H9 (cell line): ENCODE data around the gene PPARD. TPM values are rescaled to one million over a fixed set of nuclear protein-coding genes. Genes with fewer than 3 reads are reported as not detected.

ENCODE experiments used
- DNase-seq: peaks from one replicate; pipeline ENCODE4 v3.0.0-alpha.2; 2017
- H2AFZ ChIP-seq: one replicate; pipeline ENCODE4 v1.6.1; 2013; ENCODE audit warnings: mild to moderate bottlenecking, low read length, control low read depth, moderate library complexity
- H2AK5ac ChIP-seq: 2 replicates; pipeline ENCODE4 v1.6.1; 2013; ENCODE audit warnings: low read length, control low read depth, mixed read lengths; ENCODE audit not compliant: insufficient read length
- H2BK120ac ChIP-seq: one replicate; pipeline ENCODE4 v1.6.1; 2013; ENCODE audit warnings: low read depth, mild to moderate bottlenecking, low read length, control low read depth, inconsistent platforms; ENCODE audit not compliant: poor library complexity, severe bottlenecking
- H2BK12ac ChIP-seq: 2 replicates; pipeline ENCODE4 v1.6.1; 2013; ENCODE audit warnings: low read length, control low read depth, mixed read lengths, low read depth; ENCODE audit not compliant: insufficient read length
- H2BK15ac ChIP-seq: 2 replicates; pipeline ENCODE4 v1.6.1; 2013; ENCODE audit warnings: low read depth, low read length, control low read depth
- H2BK20ac ChIP-seq: one replicate; pipeline ENCODE4 v1.6.1; 2013; ENCODE audit warnings: low read depth, mild to moderate bottlenecking, low read length, control low read depth, inconsistent platforms; ENCODE audit not compliant: poor library complexity, severe bottlenecking
- H2BK5ac ChIP-seq: 2 replicates; pipeline ENCODE4 v1.6.1; 2013; ENCODE audit warnings: low read length, control low read depth, mixed read lengths; ENCODE audit not compliant: insufficient read length
- H3K14ac ChIP-seq: 2 replicates; pipeline ENCODE4 v1.6.1; 2013; ENCODE audit warnings: low read length, control low read depth; ENCODE audit not compliant: insufficient read depth
- H3K18ac ChIP-seq: 2 replicates; pipeline ENCODE4 v1.6.1; 2013; ENCODE audit warnings: low read depth, mild to moderate bottlenecking, mixed read lengths, low read length, control low read depth; ENCODE audit not compliant: insufficient read length
- H3K23ac ChIP-seq: 2 replicates; pipeline ENCODE4 v1.6.1; 2013; ENCODE audit warnings: low read length, control low read depth, mixed read lengths, low read depth; ENCODE audit not compliant: insufficient read length
- H3K23me2 ChIP-seq: 2 replicates; pipeline ENCODE4 v1.6.1; 2013; ENCODE audit warnings: low read depth, mild to moderate bottlenecking, mixed read lengths, low read length, control low read depth; ENCODE audit not compliant: insufficient read length, poor library complexity, severe bottlenecking
- H3K27ac ChIP-seq: 2 replicates; pipeline ENCODE4 v1.5.1; 2013; ENCODE audit warnings: low read length, control low read depth, mixed read lengths, low read depth; ENCODE audit not compliant: insufficient read length
- H3K27me3 ChIP-seq: 2 replicates; pipeline ENCODE4 v1.6.1; 2013; ENCODE audit warnings: low read length, control low read depth, inconsistent platforms; ENCODE audit not compliant: insufficient read depth
- H3K4ac ChIP-seq: 2 replicates; pipeline ENCODE4 v1.6.1; 2013; ENCODE audit warnings: low read depth, mild to moderate bottlenecking, control low read depth, inconsistent platforms, low read length, moderate library complexity
- H3K4me1 ChIP-seq: 2 replicates; pipeline ENCODE4 v1.6.1; 2013; ENCODE audit warnings: low read length, control low read depth, inconsistent platforms; ENCODE audit not compliant: insufficient read depth
- H3K4me2 ChIP-seq: 2 replicates; pipeline ENCODE4 v1.6.1; 2013; ENCODE audit warnings: low read length, control low read depth, mixed read lengths; ENCODE audit not compliant: insufficient read length, insufficient read depth
- H3K56ac ChIP-seq: 2 replicates; pipeline ENCODE4 v1.6.1; 2013; ENCODE audit warnings: low read depth, mild to moderate bottlenecking, mixed read lengths, low read length, control low read depth; ENCODE audit not compliant: insufficient read length
- H3K79me1 ChIP-seq: 2 replicates; pipeline ENCODE4 v1.6.1; 2013; ENCODE audit warnings: low read depth, mild to moderate bottlenecking, moderate library complexity, low read length, control low read depth, inconsistent platforms; ENCODE audit not compliant: insufficient read depth, poor library complexity, severe bottlenecking
- H3K79me2 ChIP-seq: 2 replicates; pipeline ENCODE4 v1.6.1; 2013; ENCODE audit warnings: low read length, control low read depth, inconsistent platforms; ENCODE audit not compliant: insufficient read depth
- H3K9ac ChIP-seq: 2 replicates; pipeline ENCODE4 v1.6.1; 2013; ENCODE audit warnings: low read length, control low read depth, mixed read lengths; ENCODE audit not compliant: insufficient read length; ENCODE audit errors: extremely low read depth
- H3K9me3 ChIP-seq: one replicate; pipeline ENCODE4 v1.6.1; 2013; ENCODE audit warnings: low read depth, low read length, inconsistent platforms; ENCODE audit not compliant: control insufficient read depth
- H3T11ph ChIP-seq: one replicate; pipeline ENCODE4 v1.6.1; 2013; ENCODE audit warnings: mild to moderate bottlenecking, low read length, control low read depth, inconsistent platforms
- H4K20me1 ChIP-seq: one replicate; pipeline ENCODE4 v1.6.1; 2013; ENCODE audit not compliant: control insufficient read depth, insufficient read length, insufficient read depth
- H4K5ac ChIP-seq: 2 replicates; pipeline ENCODE4 v1.6.1; 2013; ENCODE audit warnings: low read depth, mild to moderate bottlenecking, mixed read lengths, low read length, control low read depth; ENCODE audit not compliant: insufficient read length
- H4K8ac ChIP-seq: replicated peaks from 2 replicates; pipeline ENCODE4 v1.6.1; 2013; ENCODE audit warnings: low read length, control low read depth, mixed read lengths, low read depth; ENCODE audit not compliant: insufficient read length
- H4K91ac ChIP-seq: 2 replicates; pipeline ENCODE4 v1.6.1; 2013; ENCODE audit warnings: low read depth, mild to moderate bottlenecking, moderate library complexity, mixed read lengths, low read length, control low read depth; ENCODE audit not compliant: insufficient read length
- H3K27ac Mint-ChIP-seq, 3 experiments: 2 replicates in 2 of 3; 3 replicates in 1 of 3; pipeline ENCODE4 v1.8.0; 2020 to 2021; ENCODE audit warnings: mixed read lengths in 3 of 3, mild to moderate bottlenecking in 1 of 3, moderate library complexity in 1 of 3
- H3K27me3 Mint-ChIP-seq: 2 replicates; pipeline ENCODE4 v1.8.0; 2021; ENCODE audit warnings: low read depth, mild to moderate bottlenecking, moderate library complexity, mixed read lengths
- H3K36me3 Mint-ChIP-seq, 3 experiments: 2 replicates in 2 of 3; 3 replicates in 1 of 3; pipeline ENCODE4 v1.8.0; 2020 to 2021; ENCODE audit warnings: low read depth in 3 of 3, mixed read lengths in 3 of 3; ENCODE audit not compliant: insufficient read depth in 1 of 3
- H3K4me1 Mint-ChIP-seq, 2 experiments: 2 replicates each; pipeline ENCODE4 v1.8.0; 2020; ENCODE audit warnings: mixed read lengths in 2 of 2
- H3K4me3 Mint-ChIP-seq, 2 experiments: 2 replicates in 1 of 2; 3 replicates in 1 of 2; pipeline ENCODE4 v1.8.0; 2020 to 2021; ENCODE audit warnings: mild to moderate bottlenecking in 2 of 2, mixed read lengths in 2 of 2, moderate library complexity in 1 of 2
- H3K9me3 Mint-ChIP-seq, 2 experiments: 2 replicates in 1 of 2; 3 replicates in 1 of 2; pipeline ENCODE4 v1.8.0; 2020; ENCODE audit warnings: mild to moderate bottlenecking in 2 of 2, mixed read lengths in 2 of 2, moderate library complexity in 1 of 2
- CTCF ChIP-seq: fragments of 200-600 bp; sonication (generic); conservative IDR thresholded peaks from 3 replicates; pipeline ENCODE4 v1.8.0; 2021; ENCODE audit warnings: antibody characterized with exemption, mild to moderate bottlenecking
- total RNA-seq: library from RNA; stranded (reverse); gene quantifications from 2 replicates; pipeline ENCODE4 v1.2.1, GENCODE V29; 2021

The PPARD gene
- total RNA-seq, 1 experiment from 2014 or later: 11.7 TPM

- peaks cover 23 to 44% of the 10 kb centered on the region in 2 experiments for H3K4me1 Mint-ChIP-seq
- H3K79me2 ChIP-seq: peaks cover 13% of the 10 kb centered on the region; the same call in 1 of the 2 replicates
- no peak overlapping the region for H2BK5ac ChIP-seq
- no peak overlapping the region for H2BK20ac ChIP-seq
- no peak overlapping the region for H2BK12ac ChIP-seq
- no peak overlapping the region for H2AK5ac ChIP-seq
- peaks cover 3% of the 10 kb centered on the region for H3K79me1 ChIP-seq
- peaks cover 11% of the 10 kb centered on the region for H3K23me2 ChIP-seq
- H3K9ac ChIP-seq: no peak overlapping the region
- no peaks in the 10 kb centered on the region for H4K20me1 ChIP-seq
- H3T11ph ChIP-seq: no peak overlapping the region
- no peak overlapping the region for H4K8ac ChIP-seq
- H2AFZ ChIP-seq: no peak overlapping the region
- DNase-seq: peak; percentile 52
- peak overlapping the region in 1 of 2 experiments; percentile 31; a peak in 2 of 5 replicates for H3K4me3 Mint-ChIP-seq
- H3K27me3 Mint-ChIP-seq: peaks cover 1% of the 10 kb centered on the region; the same call in 1 of the 2 replicates
- H2BK120ac ChIP-seq: no peak overlapping the region
- no peak overlapping the region for H3K4ac ChIP-seq
- H3K18ac ChIP-seq: no peak overlapping the region
- H4K5ac ChIP-seq: no peak overlapping the region
- H3K27me3 ChIP-seq: no peaks in the 10 kb centered on the region
- TF ChIP-seq CTCF: no peak
- H3K27ac ChIP-seq: no peak overlapping the region
- no peak overlapping the region for H3K4me2 ChIP-seq
- 0 out of 2 replicates have a peak, but pooled peaks cover 3% of the 10 kb centered on the region for H3K4me1 ChIP-seq
- peaks cover 6 to 7% of the 10 kb centered on the region in 2 experiments; a peak in 4 of 5 replicates for H3K9me3 Mint-ChIP-seq
- no peak overlapping the region for H3K14ac ChIP-seq
- no peaks in the 10 kb centered on the region for H3K9me3 ChIP-seq
- no peak overlapping the region for H3K23ac ChIP-seq
- H4K91ac ChIP-seq: no peak overlapping the region
- peak overlapping the region in 1 of 3 experiments; percentile 89; a peak in 3 of 7 replicates for H3K27ac Mint-ChIP-seq
- no peak overlapping the region for H2BK15ac ChIP-seq
- peaks cover 42 to 82% (median 79%) of the 10 kb centered on the region in 3 experiments for H3K36me3 Mint-ChIP-seq
- no peak overlapping the region for H3K56ac ChIP-seq
These were observed 131.4 kb downstream of the PPARD start for GRCh38 chr6:35473850-35474130.
